ENCODE data around the gene TUT1.
"Not testable (repeated sequence)": the region's sequence is repeated elsewhere in the genome, so short reads cannot be mapped to it uniquely, and the experiment has no call there.

The TUT1 gene

GRCh38 chr11:62554387-62555167, 36.7 kb downstream of the TUT1 start:
- DNase-seq: no peak

GRCh38 chr11:62553839-62554361, 37.4 kb downstream of the TUT1 start:
- peak; percentile 58 for DNase-seq

DNA sequence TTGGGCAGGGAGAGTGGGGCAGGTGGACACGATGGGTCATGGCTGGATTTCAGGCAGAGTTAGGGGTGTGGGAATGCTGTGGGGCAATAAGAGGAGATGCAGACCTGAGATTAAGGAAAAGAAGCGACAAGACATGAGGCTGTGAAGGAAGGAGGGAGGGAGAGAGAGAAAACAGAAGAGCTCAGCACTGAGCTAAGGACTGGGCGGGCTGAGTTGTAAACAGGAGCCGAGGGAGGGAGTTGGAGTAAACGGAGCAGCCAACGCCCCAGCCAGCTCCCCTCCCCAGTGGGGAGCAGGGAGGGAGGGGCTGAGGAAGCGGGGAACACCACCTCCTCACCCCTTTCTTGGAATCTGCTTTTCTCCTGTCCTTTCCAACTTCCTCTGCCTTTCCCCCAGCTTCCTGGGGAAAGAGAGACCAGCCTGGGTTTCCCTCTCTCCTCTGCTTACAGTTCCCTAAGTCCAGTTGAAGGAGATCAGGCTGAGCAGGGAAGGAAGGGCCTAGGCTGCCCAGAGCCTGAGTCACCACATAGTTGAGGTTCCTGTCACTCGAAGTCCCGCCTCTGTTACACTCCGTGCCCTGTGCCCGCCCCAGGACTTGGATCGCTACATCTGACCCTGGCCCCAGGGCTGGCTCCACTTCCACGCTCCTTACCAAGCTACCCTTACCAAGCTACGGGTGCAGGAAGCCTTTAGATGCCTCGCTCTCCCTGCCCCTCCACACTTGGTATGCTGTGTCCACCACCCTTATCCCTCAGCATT, 38.1 kb downstream of the TUT1 start:
- peak; percentile 66 for DNase-seq

- no peak for DNase-seq
Measured at GRCh38 chr11:62552485-62553079, 38.7 kb downstream of the TUT1 start.

GRCh38 chr11:62550478-62550877, 40.8 kb downstream of the TUT1 start:
- not testable (repeated sequence) for DNase-seq

- no peak for DNase-seq
Measured at GRCh38 chr11:62548545-62549335, 42.6 kb downstream of the TUT1 start.

DNA sequence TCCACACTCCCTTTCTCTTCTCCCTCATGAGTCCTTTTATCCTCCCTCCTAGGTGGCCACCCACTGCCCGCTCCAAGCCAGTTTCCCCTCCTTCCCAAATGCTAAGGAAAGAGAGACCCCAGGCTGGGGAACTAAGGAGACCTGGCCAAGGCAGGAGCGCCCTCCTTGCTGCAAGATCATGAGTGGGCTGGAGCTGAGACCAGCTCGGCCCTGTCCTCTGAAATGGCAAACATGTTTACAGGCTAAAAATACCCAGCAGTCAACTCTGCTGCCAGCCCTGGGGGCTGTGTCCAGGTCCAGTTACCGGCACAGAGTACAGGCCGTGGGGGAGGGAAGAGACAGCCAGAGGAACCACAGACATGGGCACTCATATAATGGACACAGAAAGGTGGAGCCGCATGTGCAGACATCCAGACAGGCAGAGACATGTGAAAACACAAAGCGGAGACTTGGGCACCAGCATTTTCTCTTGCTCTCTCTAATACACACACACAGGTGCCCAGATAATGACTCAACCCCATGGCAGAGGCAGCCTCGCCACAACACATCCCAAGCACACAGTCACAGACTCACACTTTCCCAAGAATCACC, 43.5 kb downstream of the TUT1 start:
- no peak for DNase-seq

DNA sequence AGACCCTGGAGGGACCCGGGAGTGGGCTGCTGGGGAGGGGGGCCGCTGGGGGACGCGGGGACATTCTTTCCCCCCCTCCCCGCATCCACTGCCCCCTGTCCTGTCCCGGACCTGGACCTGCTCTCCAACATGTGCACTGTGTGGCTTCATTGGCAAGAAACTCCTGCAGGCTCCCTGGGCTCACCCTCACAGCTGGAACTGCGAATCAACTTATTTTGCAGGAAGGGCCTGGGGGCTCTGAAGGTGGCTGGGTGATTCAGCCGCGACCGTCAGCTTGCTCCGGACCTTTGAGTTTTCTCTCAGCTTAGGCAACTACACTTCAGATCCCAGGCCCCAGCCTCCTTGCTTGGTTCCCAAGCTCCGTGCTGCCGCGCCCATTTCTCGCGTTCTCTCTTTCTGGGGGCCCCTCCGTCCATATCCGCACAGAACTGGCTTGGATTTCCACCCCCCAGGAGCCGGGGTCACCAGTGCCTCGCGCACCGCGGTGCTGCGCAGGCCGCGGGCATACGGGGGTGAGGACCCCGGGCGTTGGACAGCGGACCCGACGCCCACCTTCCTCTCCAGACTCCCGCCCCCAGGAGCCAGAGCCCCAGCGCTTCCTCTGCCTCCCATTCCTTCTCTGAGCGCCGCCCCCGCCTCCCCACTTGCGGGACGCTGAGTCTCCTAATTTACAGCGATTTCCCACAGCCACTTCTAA, 44.2 kb downstream of the TUT1 start:
- DNase-seq: no peak

GRCh38 chr11:62546244-62546928, 44.9 kb downstream of the TUT1 start, which contains the start of gene AHNAK:
Gene AHNAK (minus strand): TSS chr11:62546806. CDS start chr11:62536098, 10,708 bp downstream.
- no peak for DNase-seq

- DNase-seq: peak; percentile 73
Measured at GRCh38 chr11:62545437-62546243, 45.7 kb downstream of the TUT1 start.

GRCh38 chr11:62544581-62545436, 46.5 kb downstream of the TUT1 start:
- DNase-seq: no peak

GRCh38 chr11:62543680-62544444, 47.5 kb downstream of the TUT1 start:
- DNase-seq: no peak

GRCh38 chr11:62542750-62543567, 48.4 kb downstream of the TUT1 start:
- DNase-seq: peak; percentile 15

GRCh38 chr11:62542111-62542745, 49.1 kb downstream of the TUT1 start:
- no peak for DNase-seq

DNA sequence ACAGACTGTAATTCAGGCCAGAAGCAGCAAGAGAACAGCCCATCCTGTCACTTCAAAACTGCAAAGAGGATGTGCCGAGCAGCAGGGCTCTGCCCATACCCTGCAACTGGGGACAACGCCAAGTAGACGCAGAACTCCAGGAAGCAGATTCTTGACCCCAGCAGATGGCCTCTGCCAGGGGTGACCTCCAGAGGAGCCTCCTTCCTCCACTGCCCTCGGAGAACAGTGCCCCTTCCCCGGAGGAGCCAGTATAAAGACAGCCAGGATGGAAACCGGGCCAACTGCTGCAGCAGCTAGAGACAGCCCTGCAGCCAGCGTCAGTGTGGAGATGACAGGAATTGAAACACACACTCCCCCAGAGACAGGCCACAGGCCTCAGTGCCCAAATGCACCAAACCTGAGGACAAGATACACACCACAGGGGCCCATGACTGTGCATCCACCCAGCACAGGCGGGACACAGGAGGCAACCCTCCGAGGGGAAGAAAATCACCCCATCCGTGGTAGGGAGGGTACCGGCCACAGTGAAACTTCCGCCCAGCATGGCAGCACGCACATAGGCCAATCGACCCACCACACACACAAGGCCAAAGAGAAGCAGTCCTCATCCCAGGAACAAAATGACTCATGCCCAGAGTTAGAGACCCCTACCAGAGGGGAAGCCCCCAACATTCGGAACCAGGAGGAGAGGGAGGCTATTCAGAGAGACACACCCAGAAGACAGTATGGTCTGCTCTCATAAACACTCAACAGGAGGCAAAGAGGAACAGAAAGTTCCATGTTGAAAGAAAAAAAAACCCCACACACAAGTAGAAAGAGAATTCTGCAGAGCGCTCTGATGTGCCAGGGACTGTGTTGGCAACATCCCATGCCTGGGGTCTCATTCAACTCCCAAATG, 50.3 kb downstream of the TUT1 start:
- DNase-seq: no peak

Measured in NCI-H2227 treated with DMSO at 0.1 percent for 48 hours (cell line).